MM.1S (cell line): ENCODE results near the gene SPATS2.

Experiments
- DNase-seq: peaks from one replicate; pipeline ENCODE4 v3.0.0-alpha.2; 2015
- H2AFZ ChIP-seq: fragments of 300-600 bp; sonication (generic); 2 replicates; pipeline ENCODE4 v1.6.0; 2016; ENCODE audit warnings: antibody characterized with exemption, low read length
- H3F3A ChIP-seq: fragments of 300-600 bp; sonication (generic); 2 replicates; pipeline ENCODE4 v1.6.1; 2016; ENCODE audit warnings: mild to moderate bottlenecking, antibody characterized with exemption, low read length, moderate library complexity, mixed read lengths; ENCODE audit not compliant: insufficient read depth
- H3K27ac ChIP-seq: fragments of 300-600 bp; sonication (generic); 2 replicates; pipeline ENCODE4 v1.5.1; 2016; ENCODE audit warnings: mild to moderate bottlenecking, low read length
- H3K27me3 ChIP-seq: fragments of 300-600 bp; sonication (generic); replicated peaks from 2 replicates; pipeline ENCODE4 v1.6.0; 2016; ENCODE audit warnings: low read length; ENCODE audit not compliant: insufficient read depth
- H3K36me3 ChIP-seq: fragments of 300-600 bp; sonication (generic); replicated peaks from 2 replicates; pipeline ENCODE4 v1.6.1; 2016; ENCODE audit warnings: mild to moderate bottlenecking, low read length, mixed read lengths; ENCODE audit not compliant: insufficient read depth
- H3K4me1 ChIP-seq: fragments of 300-600 bp; sonication (generic); 2 replicates; pipeline ENCODE4 v1.6.1; 2016; ENCODE audit warnings: low read length, mixed read lengths
- H3K4me2 ChIP-seq: fragments of 300-600 bp; sonication (generic); 2 replicates; pipeline ENCODE4 v1.6.0; 2016; ENCODE audit warnings: low read depth, low read length
- H3K4me3 ChIP-seq: fragments of 300-600 bp; sonication (generic); 2 replicates; pipeline ENCODE4 v1.5.1; 2016; ENCODE audit warnings: low read length, mixed read lengths
- H3K79me2 ChIP-seq: fragments of 300-600 bp; sonication (generic); 2 replicates; pipeline ENCODE4 v1.6.1; 2016; ENCODE audit warnings: mixed run types, low read length, mixed read lengths
- H3K9ac ChIP-seq: fragments of 300-600 bp; sonication (generic); 2 replicates; pipeline ENCODE4 v1.6.1; 2016; ENCODE audit warnings: low read length, mixed read lengths
- H3K9me2 ChIP-seq: fragments of 300-600 bp; sonication (generic); replicated peaks from 2 replicates; pipeline ENCODE4 v1.6.1; 2016; ENCODE audit warnings: mild to moderate bottlenecking, low read length, mixed read lengths; ENCODE audit not compliant: insufficient read depth
- H3K9me3 ChIP-seq: fragments of 300-600 bp; sonication (generic); replicated peaks from 2 replicates; pipeline ENCODE4 v1.6.1; 2016; ENCODE audit warnings: mild to moderate bottlenecking, low read length, mixed read lengths; ENCODE audit not compliant: insufficient read depth
- H4K20me1 ChIP-seq: fragments of 300-600 bp; sonication (generic); 2 replicates; pipeline ENCODE4 v1.6.1; 2016; ENCODE audit warnings: mild to moderate bottlenecking, low read length, moderate library complexity, mixed read lengths; ENCODE audit not compliant: insufficient read depth
- CTCF ChIP-seq: fragments of 300-600 bp; sonication (generic); IDR thresholded peaks from 2 replicates; pipeline ENCODE4 v1.5.1; 2016; ENCODE audit warnings: antibody characterized with exemption, low read length, mixed read lengths
- EZH2 ChIP-seq: fragments of 300-600 bp; sonication (generic); optimal IDR thresholded peaks from 2 replicates; pipeline ENCODE3; 2017; ENCODE audit warnings: low read depth, mild to moderate bottlenecking, antibody characterized with exemption, low read length, mixed read lengths
- EZH2phosphoT487 ChIP-seq: fragments of 300-600 bp; sonication (generic); IDR thresholded peaks from 2 replicates; pipeline ENCODE4 v1.6.1; 2018; ENCODE audit warnings: antibody characterized with exemption, low read length

The SPATS2 gene

GRCh38 chr12:49543914-49544815, 176.9 kb downstream of the SPATS2 start:
- H3K4me3 ChIP-seq = no peak overlapping the region
- H3K36me3 ChIP-seq = no peaks in the 10 kb centered on the region
- DNase-seq = no peak
- H3K27ac ChIP-seq = no peak overlapping the region
- H3F3A ChIP-seq = 0 out of 2 replicates have a peak, but pooled peaks cover 4% of the 10 kb centered on the region
- H4K20me1 ChIP-seq = no peaks in the 10 kb centered on the region
- no peak overlapping the region for H3K4me2 ChIP-seq
- TF ChIP-seq EZH2phosphoT487 (no peak), CTCF (no peak), EZH2 (no peak)
- H3K27me3 ChIP-seq = peaks cover 31% of the 10 kb centered on the region
- no peaks in the 10 kb centered on the region for H3K4me1 ChIP-seq
- H3K79me2 ChIP-seq = no peaks in the 10 kb centered on the region
- no peak overlapping the region for H3K9ac ChIP-seq
- H3K9me3 ChIP-seq = no peaks in the 10 kb centered on the region
- no peak overlapping the region for H2AFZ ChIP-seq
- no peaks in the 10 kb centered on the region for H3K9me2 ChIP-seq

- DNase-seq = no peak
- Histone ChIP-seq H3K27ac (no peak overlapping the region), H3K4me1 (no peaks in the 10 kb centered on the region), H3F3A (no peaks in the 10 kb centered on the region), H3K36me3 (no peaks in the 10 kb centered on the region), H3K9me3 (no peaks in the 10 kb centered on the region), H3K27me3 (peaks cover 32% of the 10 kb centered on the region), H2AFZ (no peak overlapping the region), H4K20me1 (no peaks in the 10 kb centered on the region), H3K4me2 (no peak overlapping the region), H3K9ac (no peak overlapping the region), H3K4me3 (no peak overlapping the region), H3K9me2 (no peaks in the 10 kb centered on the region), H3K79me2 (no peaks in the 10 kb centered on the region)
- no peak for TF ChIP-seq EZH2phosphoT487
- no peak for TF ChIP-seq CTCF
- no peak for TF ChIP-seq EZH2
Observed at GRCh38 chr12:49545815-49546214, 178.6 kb downstream of the SPATS2 start.

GRCh38 chr12:49546481-49546880, 179.2 kb downstream of the SPATS2 start:
- no peak overlapping the region for H3K4me3 ChIP-seq
- H3K79me2 ChIP-seq = no peaks in the 10 kb centered on the region
- no peaks in the 10 kb centered on the region for H3F3A ChIP-seq
- no peak overlapping the region for H3K9ac ChIP-seq
- no peaks in the 10 kb centered on the region for H4K20me1 ChIP-seq
- TF ChIP-seq EZH2phosphoT487 (no peak), CTCF (no peak), EZH2 (no peak)
- DNase-seq = no peak
- no peaks in the 10 kb centered on the region for H3K36me3 ChIP-seq
- H3K9me2 ChIP-seq = no peaks in the 10 kb centered on the region
- no peak overlapping the region for H3K27ac ChIP-seq
- H3K9me3 ChIP-seq = no peaks in the 10 kb centered on the region
- no peak overlapping the region for H3K4me2 ChIP-seq
- no peak overlapping the region for H2AFZ ChIP-seq
- peaks cover 38% of the 10 kb centered on the region for H3K27me3 ChIP-seq
- no peaks in the 10 kb centered on the region for H3K4me1 ChIP-seq
